Cardiac muscle cell (in vitro differentiated cells and primary cell): ENCODE data around the gene SFXN5. TPM values are rescaled to one million over a fixed set of nuclear protein-coding genes. Genes with fewer than 3 reads are reported as not detected.

Experiments used
- DNase-seq, 2 donors: peaks; one replicate each; pipeline versions ENCODE4 v3.0.0 to v3.0.0-alpha.2; 2010 to 2017; ENCODE audit warnings: low read depth in 1 of 2, low spot score in 1 of 2
- H3K27ac ChIP-seq: fragments of 200-600 bp; sonication (generic); 2 replicates; pipeline ENCODE4 v1.5.1; 2016
- H3K27me3 ChIP-seq: fragments of 200-600 bp; sonication (generic); 2 replicates; pipeline ENCODE4 v1.6.0; 2016; ENCODE audit warnings: control low read depth
- H3K36me3 ChIP-seq: fragments of 200-600 bp; sonication (generic); 2 replicates; pipeline ENCODE4 v1.5.1; 2016; ENCODE audit warnings: control low read depth
- H3K4me1 ChIP-seq: fragments of 200-600 bp; sonication (generic); 2 replicates; pipeline ENCODE4 v1.8.1; 2017; ENCODE audit warnings: low read depth, mild to moderate bottlenecking, mixed run types
- H3K4me3 ChIP-seq: fragments of 200-600 bp; sonication (generic); 2 replicates; pipeline ENCODE4 v1.5.1; 2016; ENCODE audit warnings: mild to moderate bottlenecking
- H3K9me3 ChIP-seq: fragments of 200-600 bp; sonication (generic); 2 replicates; pipeline ENCODE4 v1.5.1; 2017; ENCODE audit warnings: low read depth, mild to moderate bottlenecking, control low read depth
- polyA plus RNA-seq: library from polyadenylated mRNA; unstranded; fragments of >200 nt; fragmentation: Nextera tagmentation; extraction: Ambion mirVana; gene quantifications from 2 replicates; pipeline ENCODE4 v1.2.1, GENCODE V29; 2016
- total RNA-seq: library from RNA; depleted of rRNA; stranded (reverse); fragments of >200 nt; gene quantifications from 2 replicates; pipeline ENCODE4 v1.2.3, GENCODE V29; 2016
- TF ChIP-seq, protein P1 (sequence below): IDR thresholded peaks from 2 replicates; pipeline ENCODE4 v1.5.1; 2012; ENCODE audit warnings: low read depth, mild to moderate bottlenecking, low read length

Gene SFXN5
- total and polyA plus RNA-seq, 2 experiments from 2014 or later: 11.4 to 13.5 TPM

DNA sequence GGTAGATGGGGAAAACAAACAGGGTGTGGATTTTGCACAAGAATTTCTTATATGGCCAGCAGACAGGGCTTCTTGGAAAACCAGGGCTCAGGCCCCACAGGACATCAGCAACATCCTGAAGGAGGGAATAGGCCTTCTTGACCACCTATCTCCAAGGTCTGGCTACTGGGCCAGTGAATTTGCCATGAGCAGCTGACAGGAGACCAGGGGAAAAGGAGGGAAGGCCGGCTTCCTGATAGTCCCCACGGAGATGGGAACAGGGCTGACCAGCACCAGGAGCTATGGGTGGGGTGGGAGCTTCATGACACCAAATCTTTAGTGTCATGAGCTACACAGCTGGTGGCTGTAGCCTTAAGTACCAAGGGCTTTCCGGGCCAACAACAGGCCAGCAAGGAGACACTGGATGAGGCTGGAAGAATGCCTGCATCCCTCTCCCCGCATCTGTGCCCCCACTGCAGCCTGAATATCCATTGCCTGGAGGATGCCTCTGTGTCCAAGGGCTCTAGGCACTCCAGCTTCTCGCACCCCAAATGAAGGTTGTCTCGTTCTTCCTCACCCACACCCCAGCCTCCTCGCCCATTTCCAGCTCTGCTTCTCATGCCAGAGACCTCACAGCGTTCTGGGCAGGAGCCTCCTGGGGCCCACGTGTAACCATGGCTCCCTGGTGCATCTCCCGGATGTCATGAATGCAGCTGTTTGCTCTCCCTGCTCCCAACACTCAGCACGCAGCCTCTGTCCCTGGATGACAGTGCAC is 79.4 kb downstream of the SFXN5 start:
- TF ChIP-seq, protein P1, sequence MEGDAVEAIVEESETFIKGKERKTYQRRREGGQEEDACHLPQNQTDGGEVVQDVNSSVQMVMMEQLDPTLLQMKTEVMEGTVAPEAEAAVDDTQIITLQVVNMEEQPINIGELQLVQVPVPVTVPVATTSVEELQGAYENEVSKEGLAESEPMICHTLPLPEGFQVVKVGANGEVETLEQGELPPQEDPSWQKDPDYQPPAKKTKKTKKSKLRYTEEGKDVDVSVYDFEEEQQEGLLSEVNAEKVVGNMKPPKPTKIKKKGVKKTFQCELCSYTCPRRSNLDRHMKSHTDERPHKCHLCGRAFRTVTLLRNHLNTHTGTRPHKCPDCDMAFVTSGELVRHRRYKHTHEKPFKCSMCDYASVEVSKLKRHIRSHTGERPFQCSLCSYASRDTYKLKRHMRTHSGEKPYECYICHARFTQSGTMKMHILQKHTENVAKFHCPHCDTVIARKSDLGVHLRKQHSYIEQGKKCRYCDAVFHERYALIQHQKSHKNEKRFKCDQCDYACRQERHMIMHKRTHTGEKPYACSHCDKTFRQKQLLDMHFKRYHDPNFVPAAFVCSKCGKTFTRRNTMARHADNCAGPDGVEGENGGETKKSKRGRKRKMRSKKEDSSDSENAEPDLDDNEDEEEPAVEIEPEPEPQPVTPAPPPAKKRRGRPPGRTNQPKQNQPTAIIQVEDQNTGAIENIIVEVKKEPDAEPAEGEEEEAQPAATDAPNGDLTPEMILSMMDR: no peak
- H3K9me3 ChIP-seq: no peaks in the 10 kb centered on the region
- DNase-seq: no peak
- no peak overlapping the region for H3K27ac ChIP-seq
- no peak overlapping the region for H3K4me3 ChIP-seq
- no peaks in the 10 kb centered on the region for H3K36me3 ChIP-seq
- no peaks in the 10 kb centered on the region for H3K4me1 ChIP-seq
- H3K27me3 ChIP-seq: no peaks in the 10 kb centered on the region

DNA sequence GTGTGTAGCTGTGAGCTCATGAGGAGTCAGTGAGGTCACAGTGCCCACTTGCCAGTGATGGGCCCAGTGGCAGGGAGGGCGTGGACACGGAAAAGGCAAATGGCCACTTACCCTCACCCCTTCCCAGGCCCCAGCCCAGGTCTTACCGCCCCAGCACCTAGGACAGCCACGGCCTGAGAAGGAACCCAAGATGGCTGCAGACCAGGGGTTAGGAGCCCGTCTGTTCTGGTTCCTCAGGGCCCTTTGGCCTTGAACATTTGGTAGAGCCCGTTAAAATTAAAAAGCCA is 80.1 kb downstream of the SFXN5 start:
- Histone ChIP-seq H3K27ac (no peak overlapping the region), H3K9me3 (no peaks in the 10 kb centered on the region), H3K4me1 (peaks cover 4% of the 10 kb centered on the region), H3K36me3 (no peaks in the 10 kb centered on the region), H3K27me3 (no peaks in the 10 kb centered on the region), H3K4me3 (no peak overlapping the region)
- TF ChIP-seq, protein P1: no peak
- no peak for DNase-seq

DNA sequence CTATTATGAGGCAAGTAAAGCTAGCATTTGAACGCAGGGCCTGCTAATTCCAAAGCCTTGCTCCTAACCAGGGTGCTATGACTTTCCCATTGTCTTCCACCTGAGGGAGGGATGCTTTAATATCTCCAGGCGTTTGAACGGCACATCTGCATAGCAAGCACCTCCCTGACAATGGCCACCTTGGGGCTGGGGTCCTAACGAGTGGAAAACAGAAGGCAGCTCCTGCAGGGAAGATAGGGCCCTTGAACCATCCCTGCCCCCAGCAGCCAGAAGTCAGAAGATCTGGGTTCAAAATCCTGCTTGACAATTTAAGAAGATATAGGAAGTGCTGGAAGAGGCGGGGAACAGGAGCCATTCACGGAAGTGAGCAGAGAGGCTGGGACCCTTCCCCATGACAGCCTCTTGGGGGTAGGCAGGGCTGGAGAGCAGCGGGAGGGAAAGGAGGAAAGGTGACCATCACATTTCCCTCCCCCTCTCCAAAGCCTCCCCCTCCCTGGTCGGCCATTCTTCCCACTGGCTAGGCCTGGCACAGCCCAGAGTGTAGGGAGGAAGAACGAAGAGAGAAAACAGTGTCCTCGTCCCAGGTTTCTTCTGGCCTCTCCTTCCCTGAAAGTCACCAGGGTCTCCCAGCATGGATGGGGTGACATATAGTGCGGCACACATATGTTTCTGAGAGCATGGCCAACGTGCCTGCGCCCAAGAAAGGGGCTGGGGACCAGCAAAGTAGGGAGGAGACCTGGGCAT is 80.6 kb downstream of the SFXN5 start:
- no peaks in the 10 kb centered on the region for H3K36me3 ChIP-seq
- H3K27ac ChIP-seq: no peak overlapping the region
- no peak for DNase-seq
- H3K4me3 ChIP-seq: no peak overlapping the region
- H3K27me3 ChIP-seq: no peaks in the 10 kb centered on the region
- TF ChIP-seq, protein P1: no peak
- peaks cover 10% of the 10 kb centered on the region for H3K4me1 ChIP-seq
- H3K9me3 ChIP-seq: no peaks in the 10 kb centered on the region

DNA sequence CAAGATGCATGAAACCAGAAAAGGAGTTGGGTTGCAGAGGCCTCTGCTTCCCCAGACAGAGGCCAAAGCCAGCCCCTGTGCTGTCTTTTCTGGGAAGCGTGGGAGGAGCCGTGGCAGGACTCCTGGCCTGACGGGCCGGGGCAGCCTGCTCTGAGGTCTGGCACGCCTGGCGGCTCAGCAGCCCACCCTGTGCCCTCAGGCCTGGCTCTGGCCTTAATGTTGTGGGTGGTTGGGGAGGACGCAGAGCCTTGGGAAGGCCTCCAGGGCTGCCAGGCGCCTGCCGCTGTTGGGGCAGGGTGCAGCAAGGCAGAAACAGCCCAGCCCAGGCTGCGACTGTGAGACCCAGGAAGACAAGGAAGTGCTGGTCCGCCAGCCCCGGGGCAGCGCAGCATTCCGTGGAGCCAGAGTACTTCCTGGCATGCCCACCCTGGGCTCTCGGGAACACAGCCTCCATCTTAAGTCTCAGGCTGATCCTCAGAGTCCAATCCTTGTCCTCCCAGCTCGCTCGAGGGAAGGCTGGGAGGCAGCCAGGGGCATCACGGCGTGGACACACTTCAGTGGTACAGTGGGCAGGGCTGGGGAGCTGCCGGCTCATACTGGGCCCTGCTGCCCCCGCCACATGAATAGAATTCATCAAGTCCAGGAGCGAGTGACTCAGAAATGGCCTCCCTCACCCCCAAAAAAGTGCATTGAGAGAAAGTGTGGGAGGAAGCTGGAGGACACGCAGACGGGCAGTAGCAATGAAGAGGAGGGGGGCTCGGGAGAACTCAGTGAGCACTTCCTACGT is 81.5 kb downstream of the SFXN5 start:
- peaks cover 19% of the 10 kb centered on the region for H3K4me1 ChIP-seq
- no peaks in the 10 kb centered on the region for H3K27me3 ChIP-seq
- H3K27ac ChIP-seq: no peak overlapping the region
- H3K4me3 ChIP-seq: no peak overlapping the region
- DNase-seq: peak in 1 of 2 donors; percentile 33
- TF ChIP-seq, protein P1: no peak
- H3K9me3 ChIP-seq: no peaks in the 10 kb centered on the region
- no peaks in the 10 kb centered on the region for H3K36me3 ChIP-seq

DNA sequence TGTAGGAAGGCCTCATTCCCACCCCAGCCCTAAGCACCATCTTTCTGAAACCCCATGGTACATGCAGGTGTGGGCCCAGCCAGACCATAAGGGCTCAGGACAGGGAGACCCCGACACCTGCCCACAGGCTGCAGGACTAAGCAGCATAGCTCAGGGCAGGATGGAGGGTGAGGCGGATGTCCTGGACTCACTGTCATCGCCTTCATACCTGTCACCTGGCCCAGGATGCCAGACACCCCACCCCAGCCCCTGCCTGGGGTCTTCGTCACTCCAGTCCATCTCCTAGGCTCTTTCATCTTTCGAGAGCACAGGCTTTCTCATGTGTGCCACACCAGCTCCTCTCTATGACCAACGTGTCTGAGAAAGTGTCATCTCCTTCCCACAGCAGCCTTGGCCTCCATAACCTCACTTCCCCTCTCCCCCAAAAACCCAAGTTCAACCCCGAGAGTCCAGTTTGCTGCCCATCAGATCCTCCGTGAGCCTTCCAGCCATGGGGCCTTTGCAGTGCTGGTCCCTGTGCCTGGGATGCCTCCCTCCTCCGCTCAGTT is 82.7 kb downstream of the SFXN5 start:
- no peaks in the 10 kb centered on the region for H3K36me3 ChIP-seq
- no peak overlapping the region for H3K4me3 ChIP-seq
- TF ChIP-seq, protein P1: no peak
- H3K27ac ChIP-seq: no peak overlapping the region
- DNase-seq: no peak
- peaks cover 30% of the 10 kb centered on the region for H3K4me1 ChIP-seq
- no peaks in the 10 kb centered on the region for H3K9me3 ChIP-seq
- H3K27me3 ChIP-seq: no peaks in the 10 kb centered on the region
